GM13977 (cell line): ENCODE measurements around the gene PID1.

Source experiments
- DNase-seq: peaks from one replicate; pipeline ENCODE4 v3.0.0; 2012; ENCODE audit warnings: low spot score
- in situ Hi-C: fragments of 300-500 bp; cut with MboI; formaldehyde crosslinking; loops from one replicate; pipeline ENCODE4 v1.12.0; 2022; ENCODE audit warnings: low sequenced_read_pairs, low pct_unique_long_range_greater_than_20kb, mixed read lengths, inconsistent platforms; ENCODE audit not compliant: unreplicated experiment
- TF ChIP-seq, protein P1 (sequence below): IDR thresholded peaks from 2 replicates; pipeline ENCODE4 v1.5.1; 2012; ENCODE audit warnings: mild to moderate bottlenecking, control low read depth; ENCODE audit not compliant: insufficient read depth; ENCODE audit errors: extremely low read depth, missing control alignments

Gene PID1

DNA sequence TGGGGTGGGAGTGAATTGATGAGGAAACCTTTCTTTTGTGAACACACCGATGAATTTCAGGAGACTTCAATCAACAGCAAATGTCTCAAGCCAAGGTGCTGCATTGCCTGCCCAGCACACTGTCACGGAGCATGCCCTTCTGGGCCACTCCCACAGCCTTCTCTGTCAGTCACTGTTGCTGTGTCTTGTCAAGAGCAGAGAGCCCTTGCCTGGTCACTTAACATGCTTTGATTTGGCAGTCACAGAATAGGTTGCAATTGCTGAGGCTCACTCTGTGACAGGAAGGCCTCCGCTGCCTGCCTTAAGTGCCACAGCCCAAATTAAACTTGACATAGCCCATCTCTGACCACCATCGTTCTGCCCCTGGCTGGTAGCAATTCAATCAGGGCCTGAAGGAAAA, 225.4 kb downstream of the PID1 start:
- in situ Hi-C loops: no loop called here
- TF ChIP-seq, protein P1, sequence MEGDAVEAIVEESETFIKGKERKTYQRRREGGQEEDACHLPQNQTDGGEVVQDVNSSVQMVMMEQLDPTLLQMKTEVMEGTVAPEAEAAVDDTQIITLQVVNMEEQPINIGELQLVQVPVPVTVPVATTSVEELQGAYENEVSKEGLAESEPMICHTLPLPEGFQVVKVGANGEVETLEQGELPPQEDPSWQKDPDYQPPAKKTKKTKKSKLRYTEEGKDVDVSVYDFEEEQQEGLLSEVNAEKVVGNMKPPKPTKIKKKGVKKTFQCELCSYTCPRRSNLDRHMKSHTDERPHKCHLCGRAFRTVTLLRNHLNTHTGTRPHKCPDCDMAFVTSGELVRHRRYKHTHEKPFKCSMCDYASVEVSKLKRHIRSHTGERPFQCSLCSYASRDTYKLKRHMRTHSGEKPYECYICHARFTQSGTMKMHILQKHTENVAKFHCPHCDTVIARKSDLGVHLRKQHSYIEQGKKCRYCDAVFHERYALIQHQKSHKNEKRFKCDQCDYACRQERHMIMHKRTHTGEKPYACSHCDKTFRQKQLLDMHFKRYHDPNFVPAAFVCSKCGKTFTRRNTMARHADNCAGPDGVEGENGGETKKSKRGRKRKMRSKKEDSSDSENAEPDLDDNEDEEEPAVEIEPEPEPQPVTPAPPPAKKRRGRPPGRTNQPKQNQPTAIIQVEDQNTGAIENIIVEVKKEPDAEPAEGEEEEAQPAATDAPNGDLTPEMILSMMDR: no peak

DNA sequence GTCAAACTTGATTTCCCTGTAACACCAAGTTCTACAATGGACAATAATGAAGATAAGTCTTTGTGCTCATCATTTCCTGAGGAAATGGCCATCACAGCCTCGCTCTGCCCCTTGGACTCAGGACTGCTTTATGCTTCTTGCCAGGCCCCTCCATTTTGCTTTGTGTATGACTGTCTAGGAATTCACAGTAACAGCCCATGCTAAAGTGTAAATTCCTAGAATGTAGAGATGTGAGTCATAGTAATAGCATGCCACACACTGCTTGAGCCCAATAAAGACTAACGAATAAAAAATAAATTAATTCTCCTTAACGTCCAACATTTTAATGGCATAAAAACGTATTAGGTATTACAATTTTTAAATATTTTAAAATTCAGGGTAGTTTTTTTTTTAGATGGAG, 226.5 kb downstream of the PID1 start:
- no peak for DNase-seq
- TF ChIP-seq, protein P1: no peak
- in situ Hi-C loops: no loop called here

More for the DNA sequence above, 225.4 kb downstream of the PID1 start:
- DNase-seq: no peak

DNA sequence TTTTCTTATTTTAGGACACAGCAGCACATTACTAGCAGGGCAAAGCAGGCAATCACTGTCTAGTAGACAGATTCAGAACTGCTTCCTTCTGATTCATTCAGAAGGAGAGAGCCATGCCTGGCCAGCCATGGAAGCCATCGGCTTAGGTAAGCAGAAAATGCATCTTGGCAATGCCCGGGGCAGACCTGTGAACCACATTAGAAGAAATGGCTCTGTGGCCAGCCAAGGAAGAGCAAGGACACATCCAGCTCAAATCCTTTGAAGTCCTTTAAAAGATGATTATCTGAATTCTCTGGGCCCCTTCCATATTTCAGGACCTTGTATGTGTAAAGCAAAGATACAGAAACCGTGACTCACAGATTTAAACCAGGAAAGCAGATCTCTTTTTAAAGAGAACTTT, 227.4 kb downstream of the PID1 start:
- in situ Hi-C loops: no loop called here
- TF ChIP-seq, protein P1: no peak
- no peak for DNase-seq

DNA sequence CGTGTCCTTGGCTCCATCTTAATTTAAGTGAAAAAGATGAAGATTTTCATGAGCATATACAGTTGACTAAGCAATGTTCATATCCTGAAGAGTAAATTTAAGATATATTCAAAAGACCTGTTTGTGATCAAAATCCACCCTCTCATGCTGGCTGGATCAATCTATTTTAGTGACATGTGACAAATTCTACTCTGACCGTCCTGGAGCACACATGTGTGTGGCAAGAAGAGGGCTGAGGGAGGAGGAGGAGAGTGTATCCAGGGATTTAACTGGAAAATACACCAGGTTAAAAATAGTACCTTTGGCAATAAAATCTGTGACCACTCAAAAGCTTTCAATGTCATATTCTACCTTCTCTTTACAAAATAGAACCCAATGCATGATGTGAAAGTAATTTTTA, 228.7 kb downstream of the PID1 start:
- TF ChIP-seq, protein P1: no peak
- no peak for DNase-seq
- in situ Hi-C loops: no loop called here

DNA sequence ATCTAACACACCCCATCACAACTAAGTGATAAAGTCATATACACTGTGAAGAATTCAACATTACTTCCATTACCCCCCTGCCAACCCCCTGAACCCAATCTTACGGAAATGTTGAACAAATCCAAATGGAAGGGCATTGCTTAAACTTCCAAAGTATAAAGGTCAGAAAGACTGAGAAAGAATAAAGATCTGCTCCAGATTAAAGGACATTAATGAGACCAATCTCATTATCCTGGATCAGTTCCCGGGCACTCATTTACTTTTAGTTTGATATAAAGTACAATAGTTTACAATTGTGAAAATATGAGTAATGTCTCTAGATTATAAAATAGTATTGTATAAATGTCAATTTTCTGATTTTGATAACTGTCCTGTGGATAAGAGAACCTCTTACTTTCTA, 229.4 kb downstream of the PID1 start:
- DNase-seq: no peak
- in situ Hi-C loops: no loop called here
- TF ChIP-seq, protein P1: no peak

DNA sequence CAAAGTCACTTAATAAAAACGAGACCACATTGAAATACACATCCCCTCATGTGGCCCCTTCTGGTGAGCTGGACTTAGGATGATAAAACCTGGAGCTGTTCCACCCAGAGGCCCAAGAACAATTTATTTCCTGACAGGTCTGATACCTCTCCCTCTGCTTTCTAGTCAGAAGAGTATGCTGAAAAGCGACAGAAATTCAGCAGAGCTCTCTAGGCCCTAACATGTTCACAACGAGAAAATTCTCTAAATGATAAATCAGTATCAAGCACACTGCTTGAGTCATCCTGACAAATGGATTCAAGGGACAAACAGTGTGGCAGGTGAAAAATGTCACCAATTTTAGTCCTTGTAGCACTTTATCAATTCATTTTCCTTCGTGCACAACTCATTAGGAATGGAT, 233.5 kb downstream of the PID1 start:
- in situ Hi-C loops: no loop called here
- TF ChIP-seq, protein P1: no peak
- no peak for DNase-seq

DNA sequence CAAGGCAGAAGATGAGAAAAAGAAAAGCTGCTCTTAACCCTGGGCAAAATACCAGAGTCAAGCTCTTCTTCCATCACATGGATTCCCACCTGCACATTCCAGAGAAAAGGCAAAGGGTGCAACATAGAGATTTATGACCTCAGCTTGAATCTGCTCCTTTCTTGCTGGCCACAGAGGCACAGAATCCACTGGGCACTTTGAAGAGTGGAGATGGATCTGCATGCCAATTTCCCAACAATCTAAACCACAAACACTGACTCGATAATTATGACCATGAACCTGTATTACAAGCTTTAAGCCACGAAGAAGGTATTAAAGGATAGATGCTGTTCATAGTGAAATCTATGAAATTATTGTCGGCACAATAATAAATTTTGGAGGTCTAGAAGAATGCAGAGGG, 237.3 kb downstream of the PID1 start:
- TF ChIP-seq, protein P1: no peak
- no peak for DNase-seq
- in situ Hi-C loops: no loop called here
